Stimulated activated CD4-positive, alpha-beta T cell treated with anti-CD3 and anti-CD28 coated beads, Interleukin-12 subunit alpha, Interleukin-12 subunit beta, amount 100 ng/mL, for 48 hours (primary cell): Measurements from ENCODE around the gene CDH22.

Experiments
- DNase-seq, 3 donors: peaks; one replicate each; pipeline ENCODE4 v3.0.0-alpha.2; 2020; ENCODE audit warnings: low read depth in 2 of 3, low spot score in 1 of 3

Gene CDH22

DNA sequence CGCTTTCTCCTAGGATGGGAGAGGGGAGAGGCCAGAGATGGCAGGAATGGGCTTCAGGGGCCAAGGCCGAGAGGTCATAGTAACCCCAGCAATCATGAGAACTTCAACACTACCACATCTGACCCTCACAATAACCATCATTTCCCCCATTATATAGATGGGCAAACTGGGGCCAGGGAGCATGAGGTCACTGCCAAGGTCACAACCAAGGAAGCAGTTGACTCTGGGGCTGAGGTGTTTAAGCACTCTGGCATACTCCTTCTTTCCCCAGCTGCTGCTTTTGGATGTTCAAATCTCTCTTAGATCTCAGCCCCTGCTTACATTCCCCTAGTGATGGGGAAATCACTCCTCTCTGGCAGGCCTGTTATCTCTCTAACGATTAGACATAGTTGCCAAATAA, 39.6 kb downstream of the CDH22 start:
- no peak for DNase-seq

DNA sequence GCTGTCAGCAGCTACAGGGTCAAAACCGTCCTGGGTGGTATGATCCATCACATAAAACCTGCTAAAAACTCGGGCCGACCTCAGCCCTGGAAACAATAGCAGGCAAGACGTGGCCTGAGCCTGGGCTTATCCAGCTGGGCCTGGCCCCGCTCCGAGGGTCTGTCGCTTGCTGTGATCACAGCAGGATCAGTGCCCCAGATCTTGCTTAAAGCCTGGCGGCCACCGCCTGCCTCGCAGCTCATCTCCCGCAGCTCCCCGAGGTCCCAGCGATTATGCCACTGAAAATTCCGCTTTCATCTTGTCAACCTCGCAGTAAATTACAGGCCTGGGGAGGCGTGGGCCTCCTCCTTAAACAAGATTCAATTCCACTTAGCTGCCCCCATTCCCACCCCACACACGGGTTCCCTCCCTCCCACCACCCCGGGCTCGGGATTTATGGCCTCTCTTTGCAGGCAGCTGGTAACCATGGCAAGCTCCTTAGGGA, 40.1 kb downstream of the CDH22 start:
- DNase-seq, result no peak

DNA sequence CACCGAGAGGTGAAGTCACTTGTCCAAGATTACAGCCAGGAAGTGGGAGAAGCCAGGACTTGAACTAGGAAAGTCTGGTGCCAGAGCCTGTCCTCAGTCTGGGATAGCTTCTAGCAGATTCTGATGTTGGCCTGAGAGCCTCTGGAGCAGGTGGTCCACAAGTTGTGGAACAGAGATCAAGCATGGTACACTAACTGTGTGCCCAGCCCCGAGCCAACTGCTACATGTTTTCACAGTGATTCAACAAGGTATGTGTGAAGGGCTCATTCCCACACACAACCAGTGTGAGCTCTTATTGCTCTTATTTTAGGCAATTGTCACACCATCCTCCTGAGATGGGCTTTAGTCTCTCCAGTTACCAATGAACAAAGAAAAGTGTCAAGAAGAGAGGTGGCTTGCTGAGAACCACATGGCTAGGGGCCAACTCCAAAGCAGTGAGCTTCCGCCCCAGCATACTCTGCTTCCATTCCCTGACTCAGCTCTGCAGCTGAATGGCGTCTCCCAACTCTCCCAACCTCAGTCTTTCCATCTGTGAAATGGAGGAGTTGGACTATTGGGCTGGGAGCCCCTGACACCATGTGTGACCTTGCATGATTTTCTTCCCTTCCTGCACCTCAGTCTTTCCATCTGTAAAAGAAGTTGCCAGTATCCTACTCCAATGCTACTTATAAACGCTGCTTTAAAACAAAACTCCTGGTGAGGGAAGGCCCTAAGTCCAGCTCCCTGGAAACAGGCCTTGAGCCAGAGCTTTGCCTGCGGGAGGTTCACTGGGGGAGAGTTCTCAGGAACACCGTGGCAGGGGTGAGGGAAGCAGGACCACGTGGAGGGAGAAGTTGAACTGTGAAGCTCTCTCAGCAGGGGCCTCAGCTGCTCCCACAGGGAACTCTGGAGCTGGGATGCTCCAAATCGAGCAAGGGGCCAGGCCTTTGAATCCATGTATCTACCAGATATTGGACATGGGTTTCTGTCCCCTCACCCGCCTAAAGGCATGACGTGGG, 40.9 kb downstream of the CDH22 start:
- DNase-seq, result no peak

DNA sequence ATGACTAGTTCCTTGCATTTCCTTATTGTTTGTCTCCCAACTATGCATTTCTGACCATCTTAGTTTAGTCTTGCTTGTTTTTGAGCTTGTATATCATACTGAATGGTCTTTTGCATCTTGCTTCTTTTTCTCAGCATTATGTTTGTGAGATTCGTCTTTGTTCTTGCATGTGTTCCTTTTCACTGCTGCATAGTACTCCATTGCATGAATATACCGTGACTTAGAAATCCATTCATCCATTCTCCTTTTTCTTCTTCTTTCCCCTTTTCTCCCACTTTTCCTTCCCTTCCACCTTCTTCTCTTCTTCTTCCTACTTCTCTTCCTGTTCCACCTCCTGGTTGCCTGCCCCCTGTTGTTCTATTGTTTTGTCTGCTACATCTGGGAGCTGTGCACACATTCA, 42.8 kb downstream of the CDH22 start:
- no peak for DNase-seq

DNA sequence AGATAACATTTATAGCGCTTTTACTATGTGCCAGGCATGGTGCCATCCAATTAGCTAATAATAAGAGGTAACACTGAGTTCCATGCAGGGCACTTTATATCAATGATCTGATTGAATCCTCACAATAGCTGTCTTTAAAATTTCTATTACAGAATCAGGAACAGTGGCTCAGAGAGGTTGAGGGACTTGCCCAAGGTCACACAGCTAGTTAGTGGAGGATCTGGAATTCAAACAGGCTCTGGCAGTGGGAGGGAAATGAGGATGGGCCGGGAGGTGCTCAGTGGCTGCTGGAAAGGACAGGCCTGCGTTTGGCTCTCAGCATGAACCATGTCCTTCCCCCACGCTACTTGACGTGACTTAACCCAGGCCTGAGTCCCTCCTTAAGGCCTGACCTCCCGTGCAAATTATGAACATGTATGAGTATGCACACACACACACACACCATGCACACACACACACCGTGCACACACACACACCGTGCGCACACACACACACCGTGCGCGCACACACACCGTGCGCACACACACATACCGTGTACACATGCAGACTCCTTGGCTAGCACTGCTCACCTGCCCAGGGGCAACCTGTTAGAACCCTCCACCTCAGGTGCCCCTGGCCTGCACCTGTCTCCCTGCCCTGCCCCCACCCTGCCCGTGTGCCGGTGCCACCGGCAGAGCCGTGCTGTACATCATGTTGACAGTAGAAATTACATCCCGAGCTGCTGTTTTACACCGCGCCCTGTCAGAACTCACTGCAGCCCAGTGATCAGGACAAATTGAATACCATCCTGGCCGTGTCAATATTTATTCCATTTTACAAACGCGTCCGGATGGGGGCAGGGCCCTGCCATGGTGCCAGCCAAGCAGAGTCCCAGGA, 43.7 kb downstream of the CDH22 start:
- no peak for DNase-seq

DNA sequence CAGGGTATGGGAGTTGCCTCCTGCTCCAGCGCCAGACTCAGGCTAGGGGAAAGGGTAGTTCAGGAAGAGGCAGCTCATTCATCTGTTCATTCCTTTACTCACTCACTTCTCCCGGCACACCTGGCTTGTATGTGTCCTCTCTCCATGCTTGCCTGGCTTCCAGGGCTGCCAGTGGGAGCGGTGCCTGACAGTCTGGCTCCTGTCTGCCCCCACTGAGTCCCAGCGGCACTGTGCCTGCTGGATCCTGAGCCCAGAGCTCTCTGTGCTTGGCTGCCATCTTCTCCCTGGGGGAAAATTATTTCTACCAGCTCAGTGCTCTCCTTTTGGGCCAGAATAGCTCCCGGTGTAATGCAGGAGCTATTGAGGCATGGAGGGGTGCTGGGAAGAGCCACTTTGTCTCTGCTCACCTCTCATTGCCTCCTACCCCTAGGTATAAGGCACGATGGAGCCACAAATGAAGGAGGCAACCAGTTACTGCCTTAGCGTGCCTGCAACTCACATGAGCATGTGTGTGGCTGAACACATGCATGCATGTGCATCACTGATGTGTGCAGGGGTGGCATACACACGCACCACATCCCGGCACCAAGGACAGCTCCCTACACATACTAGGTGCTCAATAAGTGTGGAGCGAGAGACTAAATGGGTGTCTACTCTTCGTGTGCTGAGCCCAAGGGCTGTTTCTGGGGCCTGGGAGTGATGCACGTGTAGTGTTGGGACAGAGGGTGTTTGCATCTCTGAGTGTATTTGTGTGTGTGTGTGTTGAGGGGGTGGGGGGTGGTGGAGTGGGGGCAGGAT, 46.6 kb downstream of the CDH22 start:
- DNase-seq, result no peak

DNA sequence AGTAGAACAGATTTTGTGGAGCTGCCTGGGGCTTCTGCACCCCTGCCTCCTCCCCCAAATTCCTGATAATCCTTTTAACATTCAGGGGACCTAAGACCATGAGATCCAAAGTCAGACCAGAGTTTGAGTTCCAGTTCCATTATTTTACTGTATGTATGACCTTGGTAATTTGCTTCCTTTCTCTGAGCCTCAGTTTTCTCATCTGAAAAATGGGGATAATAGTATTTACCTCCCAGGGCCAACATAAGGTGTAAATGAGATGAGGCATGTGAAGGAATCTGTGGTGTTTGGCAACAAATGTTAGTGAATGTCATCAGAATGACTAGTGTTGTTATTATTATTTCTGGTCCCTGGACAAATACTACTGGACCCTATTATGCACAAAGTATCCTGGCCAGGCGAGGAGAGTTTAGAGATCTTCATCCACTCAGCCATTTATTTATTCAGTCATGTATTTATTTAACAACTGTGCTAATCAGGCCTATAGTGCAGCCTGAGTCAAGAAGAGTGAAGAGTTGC, 47.3 kb downstream of the CDH22 start:
- no peak for DNase-seq

DNA sequence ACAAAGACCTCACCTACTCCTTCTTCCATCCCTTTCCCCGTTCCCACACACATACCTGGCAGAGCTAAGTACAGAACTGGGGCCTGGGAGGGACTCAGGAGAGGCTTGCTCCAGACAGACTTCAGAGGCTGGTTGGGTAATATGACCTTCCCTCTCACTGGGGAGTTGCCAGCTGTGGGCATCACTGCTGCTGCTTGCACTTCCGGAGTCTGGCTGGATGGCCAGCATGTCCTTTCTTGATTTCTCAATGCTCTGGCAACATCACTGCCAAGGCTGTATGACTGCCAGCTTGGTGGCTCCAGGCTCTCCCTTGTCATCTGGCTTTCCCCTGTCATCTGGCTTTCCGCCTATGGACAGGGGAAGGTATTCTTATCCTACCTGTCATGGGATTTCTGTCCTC, 47.8 kb downstream of the CDH22 start:
- no peak for DNase-seq

DNA sequence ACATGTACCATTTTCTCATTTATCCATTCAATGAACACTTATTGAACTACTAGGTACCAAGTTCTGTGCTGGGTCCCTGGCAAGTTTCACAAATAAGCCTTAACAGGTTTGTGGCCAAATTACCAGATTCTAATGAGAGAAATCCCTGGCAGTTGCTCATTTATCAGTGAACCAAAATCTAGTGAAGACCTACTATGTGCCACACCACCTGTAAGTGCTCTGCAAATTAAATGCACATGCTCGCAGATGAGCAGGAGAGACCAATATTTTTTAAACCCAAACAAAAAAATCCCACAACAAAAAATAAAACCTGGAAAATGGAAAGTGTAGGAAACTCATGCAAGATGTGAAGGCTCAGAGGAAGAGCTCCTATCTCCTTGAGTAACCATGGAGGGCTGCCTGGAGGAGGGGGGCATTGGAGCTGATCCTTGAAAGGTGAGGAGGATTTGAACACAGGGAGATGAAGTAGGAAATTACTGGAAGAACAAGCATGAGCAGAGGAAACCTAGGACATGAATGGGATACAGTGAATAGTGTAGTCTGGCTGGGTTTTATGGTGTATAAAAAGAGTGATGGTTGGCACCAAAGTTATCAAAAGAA, 48.9 kb downstream of the CDH22 start:
- DNase-seq, result no peak

DNA sequence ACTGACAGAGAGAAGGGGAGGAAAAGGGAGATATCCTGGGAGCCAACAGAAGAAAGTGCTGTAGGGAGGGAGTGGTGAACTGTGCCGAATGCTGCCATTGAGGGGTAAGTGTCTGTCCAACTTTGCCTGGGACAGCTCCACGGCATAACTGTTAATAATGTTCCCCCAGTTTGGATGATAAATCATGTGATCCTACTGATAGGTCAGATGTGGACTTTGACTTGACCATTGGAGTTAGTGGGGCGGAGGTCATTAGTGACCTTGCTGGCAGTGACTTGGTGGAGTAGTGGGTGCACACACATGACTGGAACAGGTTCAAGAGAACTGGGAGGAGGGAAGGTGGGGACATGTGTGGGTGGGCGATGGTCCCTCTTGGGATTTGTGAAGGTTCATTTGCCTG, 50.4 kb downstream of the CDH22 start:
- no peak for DNase-seq

DNA sequence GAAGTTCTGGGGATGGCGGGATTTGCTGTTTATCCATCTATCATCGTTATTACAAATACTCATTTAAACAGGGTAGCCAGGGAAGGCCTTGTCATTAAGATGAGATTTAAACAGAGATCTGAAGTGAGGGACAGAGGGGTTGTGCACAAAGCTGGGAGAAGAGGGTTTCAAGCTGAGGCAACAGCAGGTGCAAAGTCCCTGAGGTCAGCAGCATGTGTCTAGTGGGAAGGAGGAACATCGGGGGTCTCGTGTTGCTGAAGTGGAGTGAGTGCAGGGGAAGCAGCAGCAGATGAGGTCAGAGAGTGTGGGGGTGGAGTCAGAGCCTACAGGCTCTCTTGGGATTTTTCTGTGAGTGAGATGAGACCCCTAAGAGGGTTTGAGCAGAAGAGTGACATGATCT, 52.0 kb downstream of the CDH22 start:
- DNase-seq, result no peak

DNA sequence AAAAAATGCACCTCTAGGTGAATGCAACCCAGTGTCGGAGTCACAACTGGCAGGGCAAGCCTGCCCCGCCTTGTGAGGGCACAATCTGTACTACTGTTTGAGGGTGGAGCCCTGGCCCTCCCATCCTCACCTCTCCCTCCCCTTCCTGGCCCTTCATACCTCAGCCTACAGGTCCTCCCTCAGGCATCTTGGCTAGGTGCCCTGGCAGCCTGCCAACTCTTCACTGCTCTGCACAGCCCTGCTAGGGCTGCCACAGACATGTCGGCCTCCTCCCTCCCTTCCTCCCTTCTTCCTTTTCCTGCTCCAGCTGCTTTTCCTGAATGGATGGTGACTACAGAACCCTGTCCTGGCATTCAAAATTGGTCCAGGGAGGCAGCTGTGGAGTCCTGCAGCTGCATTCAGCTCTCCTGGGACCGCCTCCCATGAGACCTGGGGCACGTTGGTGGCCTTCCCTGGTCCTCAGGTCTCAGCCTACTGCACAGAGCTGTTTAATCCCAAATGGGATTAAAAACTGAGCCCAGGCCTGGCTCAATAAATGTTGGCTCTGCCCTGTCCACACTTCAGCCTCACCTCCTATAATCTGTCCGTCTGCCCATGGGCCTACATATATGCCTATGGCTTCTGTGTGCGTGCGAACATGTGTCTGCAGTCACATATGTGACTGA, 52.7 kb downstream of the CDH22 start:
- DNase-seq, result no peak

DNA sequence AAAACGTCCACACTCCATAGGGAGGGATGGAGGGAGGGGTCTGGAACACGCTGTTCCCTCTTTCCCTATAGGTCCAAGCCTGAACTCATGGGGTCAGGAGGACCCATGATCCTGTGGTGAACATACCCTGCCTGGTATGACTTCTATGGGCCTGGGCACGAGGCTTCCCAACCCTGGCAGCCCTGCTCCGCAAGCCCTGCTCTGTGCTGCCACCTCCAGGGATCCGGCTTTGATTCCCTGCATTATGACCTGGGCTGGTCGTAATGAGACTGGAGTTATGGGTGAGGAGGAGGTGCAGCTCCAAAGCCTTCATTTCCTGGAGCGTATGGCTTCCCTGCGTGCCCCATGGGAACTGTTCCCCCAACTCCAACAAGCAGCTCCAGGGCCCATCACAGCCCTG, 54.9 kb downstream of the CDH22 start:
- DNase-seq, result no peak

DNA sequence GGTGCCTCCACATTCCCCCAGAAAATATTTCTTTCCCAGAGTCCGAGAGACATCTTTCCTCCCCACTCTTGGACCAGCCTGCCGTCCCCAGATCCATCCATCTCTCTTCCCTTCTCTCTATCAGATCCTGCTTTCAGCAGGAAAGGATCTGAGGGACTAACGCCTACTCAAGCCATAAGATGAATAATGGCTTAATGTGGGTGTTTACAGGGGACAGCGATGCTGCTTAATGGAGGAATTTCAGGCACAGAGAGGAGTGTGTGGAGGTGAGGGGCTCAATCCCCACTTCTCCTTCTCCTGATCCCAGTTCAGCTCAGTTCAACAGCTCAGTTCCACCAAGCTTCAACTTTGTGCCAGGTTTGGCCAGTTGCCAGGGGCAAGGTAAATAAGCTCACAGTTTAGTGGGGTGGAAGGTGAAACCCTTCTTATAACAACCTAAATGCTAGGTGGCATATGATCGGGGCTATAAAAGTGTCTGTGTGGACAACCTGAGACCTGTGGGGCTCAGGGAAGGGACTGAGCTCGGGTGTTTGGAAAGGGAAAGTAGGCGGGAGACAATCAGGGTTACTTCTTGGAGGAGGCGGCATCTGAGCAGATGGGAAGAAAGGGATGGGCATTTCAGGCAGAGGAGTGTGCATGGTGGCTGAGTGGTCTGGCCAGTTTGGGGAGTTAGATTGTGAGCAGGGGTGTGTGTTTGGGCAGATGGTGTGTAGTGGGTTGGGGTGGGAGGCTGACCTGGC, 55.8 kb downstream of the CDH22 start:
- no peak for DNase-seq

DNA sequence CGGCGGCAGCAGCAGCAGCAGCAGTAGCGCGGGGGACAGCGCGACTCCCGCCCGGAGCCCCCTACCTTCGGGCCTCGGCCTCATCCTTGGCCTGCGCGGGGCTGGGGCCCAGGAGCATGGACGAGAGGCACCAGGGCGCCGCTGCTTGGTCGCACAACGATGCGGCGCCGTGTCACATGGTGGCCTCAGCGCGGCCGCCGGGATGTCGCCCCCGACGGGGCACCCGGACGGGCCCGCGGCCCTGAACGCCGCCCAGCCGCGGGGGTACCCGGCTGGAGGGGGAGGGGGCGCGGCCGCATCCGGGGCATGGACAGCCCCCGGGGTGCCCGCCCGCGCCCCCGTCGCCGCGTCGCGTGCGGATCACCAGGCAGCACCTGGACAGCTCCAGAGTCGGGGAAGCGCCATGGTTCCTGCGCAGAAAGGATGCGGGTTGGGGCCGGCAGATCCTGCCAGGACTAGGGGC, 57.1 kb downstream of the CDH22 start:
- DNase-seq, result no peak

DNA sequence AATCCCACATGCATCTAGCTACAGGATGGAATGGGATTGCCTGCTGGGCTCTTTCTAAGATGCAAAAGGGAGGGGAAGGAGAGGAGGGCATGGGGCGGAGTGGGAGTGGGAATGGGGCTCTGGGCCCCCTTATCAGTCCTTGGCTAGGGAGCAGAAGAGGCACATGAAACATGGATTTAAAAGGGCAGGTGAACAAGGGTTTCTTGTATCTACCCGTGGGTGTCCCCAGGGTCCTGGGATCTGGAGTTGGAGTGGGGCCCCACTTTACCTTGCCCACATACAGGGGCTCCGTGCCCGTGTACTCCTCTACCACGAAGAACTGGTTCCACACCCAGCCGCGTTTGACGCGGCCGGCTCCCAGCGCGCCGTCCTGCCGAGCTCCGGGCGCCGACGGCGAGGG, 57.5 kb downstream of the CDH22 start:
- no peak for DNase-seq

DNA sequence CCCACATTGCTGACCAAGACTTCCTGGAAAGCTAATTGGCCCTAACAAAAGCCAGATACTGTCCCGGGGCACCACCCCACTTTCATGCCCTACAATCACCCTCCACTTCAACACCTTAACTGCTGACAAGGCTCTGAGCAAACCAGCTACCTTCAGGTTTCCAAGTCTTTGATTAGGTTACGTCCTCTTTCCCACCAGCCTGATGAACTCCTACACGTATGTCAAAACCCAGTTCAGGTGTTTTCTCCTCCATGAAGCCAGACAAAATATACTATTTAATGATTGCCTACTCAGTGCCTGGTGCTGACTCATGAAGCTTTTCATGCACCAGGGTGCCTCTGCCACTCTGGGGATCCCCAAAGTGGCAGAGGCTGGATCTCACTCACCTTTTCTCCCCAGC, 58.6 kb downstream of the CDH22 start:
- DNase-seq, result no peak

DNA sequence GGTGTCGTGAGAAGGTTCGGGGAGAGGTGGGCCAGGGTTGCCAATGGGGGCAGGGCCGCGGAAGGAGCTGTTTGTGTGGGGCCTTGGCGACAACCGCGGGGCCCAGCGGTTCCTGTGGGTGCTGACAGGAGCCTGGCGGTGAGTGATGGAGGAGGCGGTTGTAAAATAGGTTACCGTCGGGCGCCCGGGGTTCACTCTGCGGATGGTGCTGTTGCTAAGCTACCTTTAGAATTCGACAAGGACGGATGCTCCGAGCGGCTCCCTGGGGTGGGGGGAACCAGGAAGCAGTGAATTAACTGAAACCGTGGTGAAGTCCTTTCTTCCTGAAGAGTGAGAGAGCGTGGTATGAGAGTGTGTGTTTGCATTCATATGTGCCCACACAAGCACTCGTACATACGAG, 61.7 kb downstream of the CDH22 start:
- no peak for DNase-seq
